ENCODE measurements around the gene TPRX2. TPM values are rescaled to one million over a fixed set of nuclear protein-coding genes. Genes with fewer than 3 reads are reported as not detected.

The TPRX2 gene
- total and polyA plus RNA-seq, 2 of the 13 experiments (the other 11 are each of a cell fraction or from before 2014, with no cell fraction given), result not detected

DNA sequence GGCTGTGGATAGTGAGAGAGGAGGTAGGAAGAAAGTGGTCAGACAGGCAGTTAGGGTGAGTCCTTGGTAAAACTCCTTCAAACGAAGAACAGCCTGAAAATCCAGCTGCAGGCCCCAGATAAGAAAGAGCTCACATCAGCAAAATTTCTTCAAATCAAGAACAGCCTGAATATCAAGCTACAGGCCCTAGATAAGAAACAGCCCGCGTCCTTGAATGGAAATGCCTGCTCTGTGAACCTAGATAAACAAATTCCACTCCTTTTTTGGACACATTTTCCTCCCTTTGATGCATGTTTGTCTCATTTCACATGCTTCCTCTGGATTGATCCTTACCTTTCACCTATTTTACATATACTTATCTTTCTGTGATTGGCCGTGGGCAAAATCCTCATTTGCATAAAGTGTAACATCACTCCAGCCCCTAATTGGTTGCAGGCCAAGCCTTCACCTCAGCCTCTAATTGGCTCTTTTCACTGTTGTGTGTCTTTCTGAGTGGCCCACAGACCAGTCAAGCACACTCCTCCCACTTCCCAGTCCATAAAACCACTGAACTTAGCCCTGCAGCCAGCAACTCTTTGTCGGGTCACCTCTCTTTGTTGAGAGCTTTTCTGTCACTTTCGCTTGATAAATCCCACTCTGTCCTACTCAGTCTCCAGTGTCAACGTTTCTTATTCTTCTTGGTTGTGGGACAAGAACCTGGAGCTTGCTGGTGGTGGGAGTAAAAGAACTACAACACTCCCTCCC, 33.1 kb downstream of the TPRX2 start (continued):
- TF ChIP-seq, protein P1, sequence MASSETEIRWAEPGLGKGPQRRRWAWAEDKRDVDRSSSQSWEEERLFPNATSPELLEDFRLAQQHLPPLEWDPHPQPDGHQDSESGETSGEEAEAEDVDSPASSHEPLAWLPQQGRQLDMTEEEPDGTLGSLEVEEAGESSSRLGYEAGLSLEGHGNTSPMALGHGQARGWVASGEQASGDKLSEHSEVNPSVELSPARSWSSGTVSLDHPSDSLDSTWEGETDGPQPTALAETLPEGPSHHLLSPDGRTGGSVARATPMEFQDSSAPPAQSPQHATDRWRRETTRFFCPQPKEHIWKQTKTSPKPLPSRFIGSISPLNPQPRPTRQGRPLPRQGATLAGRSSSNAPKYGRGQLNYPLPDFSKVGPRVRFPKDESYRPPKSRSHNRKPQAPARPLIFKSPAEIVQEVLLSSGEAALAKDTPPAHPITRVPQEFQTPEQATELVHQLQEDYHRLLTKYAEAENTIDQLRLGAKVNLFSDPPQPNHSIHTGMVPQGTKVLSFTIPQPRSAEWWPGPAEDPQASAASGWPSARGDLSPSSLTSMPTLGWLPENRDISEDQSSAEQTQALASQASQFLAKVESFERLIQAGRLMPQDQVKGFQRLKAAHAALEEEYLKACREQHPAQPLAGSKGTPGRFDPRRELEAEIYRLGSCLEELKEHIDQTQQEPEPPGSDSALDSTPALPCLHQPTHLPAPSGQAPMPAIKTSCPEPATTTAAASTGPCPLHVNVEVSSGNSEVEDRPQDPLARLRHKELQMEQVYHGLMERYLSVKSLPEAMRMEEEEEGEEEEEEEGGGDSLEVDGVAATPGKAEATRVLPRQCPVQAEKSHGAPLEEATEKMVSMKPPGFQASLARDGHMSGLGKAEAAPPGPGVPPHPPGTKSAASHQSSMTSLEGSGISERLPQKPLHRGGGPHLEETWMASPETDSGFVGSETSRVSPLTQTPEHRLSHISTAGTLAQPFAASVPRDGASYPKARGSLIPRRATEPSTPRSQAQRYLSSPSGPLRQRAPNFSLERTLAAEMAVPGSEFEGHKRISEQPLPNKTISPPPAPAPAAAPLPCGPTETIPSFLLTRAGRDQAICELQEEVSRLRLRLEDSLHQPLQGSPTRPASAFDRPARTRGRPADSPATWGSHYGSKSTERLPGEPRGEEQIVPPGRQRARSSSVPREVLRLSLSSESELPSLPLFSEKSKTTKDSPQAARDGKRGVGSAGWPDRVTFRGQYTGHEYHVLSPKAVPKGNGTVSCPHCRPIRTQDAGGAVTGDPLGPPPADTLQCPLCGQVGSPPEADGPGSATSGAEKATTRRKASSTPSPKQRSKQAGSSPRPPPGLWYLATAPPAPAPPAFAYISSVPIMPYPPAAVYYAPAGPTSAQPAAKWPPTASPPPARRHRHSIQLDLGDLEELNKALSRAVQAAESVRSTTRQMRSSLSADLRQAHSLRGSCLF (CRISPR knock-in tag; IDR thresholded peaks at IDR 0.05; ENCODE audit: borderline replicate concordance), result no peak
- TF ChIP-seq IRX3 (CRISPR knock-in tag; IDR thresholded peaks at IDR 0.05; ENCODE audit: borderline replicate concordance, low read depth) (no peak), TBX3 (IDR thresholded peaks at IDR 0.05; ENCODE audit: borderline replicate concordance) (0 out of 2 replicates have a peak, but pooled peaks have one; percentile 19), ZBTB1 (CRISPR knock-in tag; IDR thresholded peaks at IDR 0.05; ENCODE audit: borderline replicate concordance) (no peak), RARG (CRISPR knock-in tag; IDR thresholded peaks at IDR 0.05; ENCODE audit: low read depth) (0 out of 2 replicates have a peak, but pooled peaks have one; percentile 56), ZSCAN9 (CRISPR knock-in tag; IDR thresholded peaks at IDR 0.05; ENCODE audit: borderline replicate concordance) (peak; percentile 65; the same call in 1 of the 2 replicates), SETDB1 (CRISPR knock-in tag; IDR thresholded peaks at IDR 0.05; ENCODE audit: borderline replicate concordance) (no peak), HMG20A (CRISPR knock-in tag; IDR thresholded peaks at IDR 0.05; ENCODE audit: borderline replicate concordance) (peak; percentile 12; the same call in 1 of the 2 replicates), RFXAP (CRISPR knock-in tag; IDR thresholded peaks at IDR 0.05; ENCODE audit: borderline replicate concordance) (peak; percentile 25; the same call in 1 of the 2 replicates)
- TF ChIP-seq, protein P2, sequence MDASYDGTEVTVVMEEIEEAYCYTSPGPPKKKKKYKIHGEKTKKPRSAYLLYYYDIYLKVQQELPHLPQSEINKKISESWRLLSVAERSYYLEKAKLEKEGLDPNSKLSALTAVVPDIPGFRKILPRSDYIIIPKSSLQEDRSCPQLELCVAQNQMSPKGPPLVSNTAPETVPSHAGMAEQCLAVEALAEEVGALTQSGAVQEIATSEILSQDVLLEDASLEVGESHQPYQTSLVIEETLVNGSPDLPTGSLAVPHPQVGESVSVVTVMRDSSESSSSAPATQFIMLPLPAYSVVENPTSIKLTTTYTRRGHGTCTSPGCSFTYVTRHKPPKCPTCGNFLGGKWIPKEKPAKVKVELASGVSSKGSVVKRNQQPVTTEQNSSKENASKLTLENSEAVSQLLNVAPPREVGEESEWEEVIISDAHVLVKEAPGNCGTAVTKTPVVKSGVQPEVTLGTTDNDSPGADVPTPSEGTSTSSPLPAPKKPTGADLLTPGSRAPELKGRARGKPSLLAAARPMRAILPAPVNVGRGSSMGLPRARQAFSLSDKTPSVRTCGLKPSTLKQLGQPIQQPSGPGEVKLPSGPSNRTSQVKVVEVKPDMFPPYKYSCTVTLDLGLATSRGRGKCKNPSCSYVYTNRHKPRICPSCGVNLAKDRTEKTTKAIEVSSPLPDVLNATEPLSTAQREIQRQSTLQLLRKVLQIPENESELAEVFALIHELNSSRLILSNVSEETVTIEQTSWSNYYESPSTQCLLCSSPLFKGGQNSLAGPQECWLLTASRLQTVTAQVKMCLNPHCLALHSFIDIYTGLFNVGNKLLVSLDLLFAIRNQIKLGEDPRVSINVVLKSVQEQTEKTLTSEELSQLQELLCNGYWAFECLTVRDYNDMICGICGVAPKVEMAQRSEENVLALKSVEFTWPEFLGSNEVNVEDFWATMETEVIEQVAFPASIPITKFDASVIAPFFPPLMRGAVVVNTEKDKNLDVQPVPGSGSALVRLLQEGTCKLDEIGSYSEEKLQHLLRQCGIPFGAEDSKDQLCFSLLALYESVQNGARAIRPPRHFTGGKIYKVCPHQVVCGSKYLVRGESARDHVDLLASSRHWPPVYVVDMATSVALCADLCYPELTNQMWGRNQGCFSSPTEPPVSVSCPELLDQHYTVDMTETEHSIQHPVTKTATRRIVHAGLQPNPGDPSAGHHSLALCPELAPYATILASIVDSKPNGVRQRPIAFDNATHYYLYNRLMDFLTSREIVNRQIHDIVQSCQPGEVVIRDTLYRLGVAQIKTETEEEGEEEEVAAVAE (CRISPR knock-in tag; IDR thresholded peaks at IDR 0.05; ENCODE audit: borderline replicate concordance), result no peak; the same call in 1 of the 2 replicates
- TF ChIP-seq, protein P3, sequence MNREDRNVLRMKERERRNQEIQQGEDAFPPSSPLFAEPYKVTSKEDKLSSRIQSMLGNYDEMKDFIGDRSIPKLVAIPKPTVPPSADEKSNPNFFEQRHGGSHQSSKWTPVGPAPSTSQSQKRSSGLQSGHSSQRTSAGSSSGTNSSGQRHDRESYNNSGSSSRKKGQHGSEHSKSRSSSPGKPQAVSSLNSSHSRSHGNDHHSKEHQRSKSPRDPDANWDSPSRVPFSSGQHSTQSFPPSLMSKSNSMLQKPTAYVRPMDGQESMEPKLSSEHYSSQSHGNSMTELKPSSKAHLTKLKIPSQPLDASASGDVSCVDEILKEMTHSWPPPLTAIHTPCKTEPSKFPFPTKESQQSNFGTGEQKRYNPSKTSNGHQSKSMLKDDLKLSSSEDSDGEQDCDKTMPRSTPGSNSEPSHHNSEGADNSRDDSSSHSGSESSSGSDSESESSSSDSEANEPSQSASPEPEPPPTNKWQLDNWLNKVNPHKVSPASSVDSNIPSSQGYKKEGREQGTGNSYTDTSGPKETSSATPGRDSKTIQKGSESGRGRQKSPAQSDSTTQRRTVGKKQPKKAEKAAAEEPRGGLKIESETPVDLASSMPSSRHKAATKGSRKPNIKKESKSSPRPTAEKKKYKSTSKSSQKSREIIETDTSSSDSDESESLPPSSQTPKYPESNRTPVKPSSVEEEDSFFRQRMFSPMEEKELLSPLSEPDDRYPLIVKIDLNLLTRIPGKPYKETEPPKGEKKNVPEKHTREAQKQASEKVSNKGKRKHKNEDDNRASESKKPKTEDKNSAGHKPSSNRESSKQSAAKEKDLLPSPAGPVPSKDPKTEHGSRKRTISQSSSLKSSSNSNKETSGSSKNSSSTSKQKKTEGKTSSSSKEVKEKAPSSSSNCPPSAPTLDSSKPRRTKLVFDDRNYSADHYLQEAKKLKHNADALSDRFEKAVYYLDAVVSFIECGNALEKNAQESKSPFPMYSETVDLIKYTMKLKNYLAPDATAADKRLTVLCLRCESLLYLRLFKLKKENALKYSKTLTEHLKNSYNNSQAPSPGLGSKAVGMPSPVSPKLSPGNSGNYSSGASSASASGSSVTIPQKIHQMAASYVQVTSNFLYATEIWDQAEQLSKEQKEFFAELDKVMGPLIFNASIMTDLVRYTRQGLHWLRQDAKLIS (CRISPR knock-in tag; IDR thresholded peaks at IDR 0.05), result no peak
